ENCODE data around the gene EXT2.

- no peak for TF ChIP-seq ERF (CRISPR knock-in tag; IDR thresholded peaks at IDR 0.05)
- TF ChIP-seq FOXK1 (CRISPR knock-in tag; IDR thresholded peaks at IDR 0.05; ENCODE audit: borderline replicate concordance, low read depth) = no peak
- no peak for TF ChIP-seq CHD2 (IDR thresholded peaks at IDR 0.05; ENCODE audit: low read depth, low read length)
- TF ChIP-seq ZNF737 (CRISPR knock-in tag; IDR thresholded peaks at IDR 0.05; ENCODE audit: borderline replicate concordance) = no peak
- TF ChIP-seq CTCF (CRISPR knock-in tag; IDR thresholded peaks at IDR 0.05) = no peak
- TF ChIP-seq, protein P1, sequence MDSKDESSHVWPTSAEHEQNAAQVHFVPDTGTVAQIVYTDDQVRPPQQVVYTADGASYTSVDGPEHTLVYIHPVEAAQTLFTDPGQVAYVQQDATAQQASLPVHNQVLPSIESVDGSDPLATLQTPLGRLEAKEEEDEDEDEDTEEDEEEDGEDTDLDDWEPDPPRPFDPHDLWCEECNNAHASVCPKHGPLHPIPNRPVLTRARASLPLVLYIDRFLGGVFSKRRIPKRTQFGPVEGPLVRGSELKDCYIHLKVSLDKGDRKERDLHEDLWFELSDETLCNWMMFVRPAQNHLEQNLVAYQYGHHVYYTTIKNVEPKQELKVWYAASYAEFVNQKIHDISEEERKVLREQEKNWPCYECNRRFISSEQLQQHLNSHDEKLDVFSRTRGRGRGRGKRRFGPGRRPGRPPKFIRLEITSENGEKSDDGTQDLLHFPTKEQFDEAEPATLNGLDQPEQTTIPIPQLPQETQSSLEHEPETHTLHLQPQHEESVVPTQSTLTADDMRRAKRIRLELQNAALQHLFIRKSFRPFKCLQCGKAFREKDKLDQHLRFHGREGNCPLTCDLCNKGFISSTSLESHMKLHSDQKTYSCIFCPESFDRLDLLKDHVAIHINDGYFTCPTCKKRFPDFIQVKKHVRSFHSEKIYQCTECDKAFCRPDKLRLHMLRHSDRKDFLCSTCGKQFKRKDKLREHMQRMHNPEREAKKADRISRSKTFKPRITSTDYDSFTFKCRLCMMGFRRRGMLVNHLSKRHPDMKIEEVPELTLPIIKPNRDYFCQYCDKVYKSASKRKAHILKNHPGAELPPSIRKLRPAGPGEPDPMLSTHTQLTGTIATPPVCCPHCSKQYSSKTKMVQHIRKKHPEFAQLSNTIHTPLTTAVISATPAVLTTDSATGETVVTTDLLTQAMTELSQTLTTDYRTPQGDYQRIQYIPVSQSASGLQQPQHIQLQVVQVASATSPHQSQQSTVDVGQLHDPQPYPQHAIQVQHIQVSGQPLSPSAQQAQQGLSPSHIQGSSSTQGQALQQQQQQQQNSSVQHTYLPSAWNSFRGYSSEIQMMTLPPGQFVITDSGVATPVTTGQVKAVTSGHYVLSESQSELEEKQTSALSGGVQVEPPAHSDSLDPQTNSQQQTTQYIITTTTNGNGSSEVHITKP (CRISPR knock-in tag; IDR thresholded peaks at IDR 0.05; ENCODE audit: low read depth) = no peak
- no peak for TF ChIP-seq ZFP1 (CRISPR knock-in tag; IDR thresholded peaks at IDR 0.05)
- no peak for TF ChIP-seq ZSCAN30 (CRISPR knock-in tag; IDR thresholded peaks at IDR 0.05)
- no peak for TF ChIP-seq ZNF484 (CRISPR knock-in tag; IDR thresholded peaks at IDR 0.05; ENCODE audit: borderline replicate concordance, low read depth)
- no peak for TF ChIP-seq ZNF569 (CRISPR knock-in tag; IDR thresholded peaks at IDR 0.05; ENCODE audit: borderline replicate concordance)
These were observed 191.4 kb downstream of the EXT2 start for GRCh38 chr11:44286911-44287310.
